Stimulated activated CD8-positive, alpha-beta memory T cell treated with anti-CD3 and anti-CD28 coated beads, Interleukin-4, amount 100 ng/mL, for 1 hour (primary cell): ENCODE results near the gene ADCY6.

Source experiments
- DNase-seq, 2 donors: peaks; one replicate each; pipeline ENCODE4 v3.0.0-alpha.2; 2020; ENCODE audit warnings: low read depth in 2 of 2, low spot score in 1 of 2

Gene ADCY6

GRCh38 chr12:48816143-48816854 is 27.4 kb upstream of the ADCY6 start:
- no peak for DNase-seq

- DNase-seq: no peak
Observed at GRCh38 chr12:48815126-48816110, 26.5 kb upstream of the ADCY6 start.

DNA sequence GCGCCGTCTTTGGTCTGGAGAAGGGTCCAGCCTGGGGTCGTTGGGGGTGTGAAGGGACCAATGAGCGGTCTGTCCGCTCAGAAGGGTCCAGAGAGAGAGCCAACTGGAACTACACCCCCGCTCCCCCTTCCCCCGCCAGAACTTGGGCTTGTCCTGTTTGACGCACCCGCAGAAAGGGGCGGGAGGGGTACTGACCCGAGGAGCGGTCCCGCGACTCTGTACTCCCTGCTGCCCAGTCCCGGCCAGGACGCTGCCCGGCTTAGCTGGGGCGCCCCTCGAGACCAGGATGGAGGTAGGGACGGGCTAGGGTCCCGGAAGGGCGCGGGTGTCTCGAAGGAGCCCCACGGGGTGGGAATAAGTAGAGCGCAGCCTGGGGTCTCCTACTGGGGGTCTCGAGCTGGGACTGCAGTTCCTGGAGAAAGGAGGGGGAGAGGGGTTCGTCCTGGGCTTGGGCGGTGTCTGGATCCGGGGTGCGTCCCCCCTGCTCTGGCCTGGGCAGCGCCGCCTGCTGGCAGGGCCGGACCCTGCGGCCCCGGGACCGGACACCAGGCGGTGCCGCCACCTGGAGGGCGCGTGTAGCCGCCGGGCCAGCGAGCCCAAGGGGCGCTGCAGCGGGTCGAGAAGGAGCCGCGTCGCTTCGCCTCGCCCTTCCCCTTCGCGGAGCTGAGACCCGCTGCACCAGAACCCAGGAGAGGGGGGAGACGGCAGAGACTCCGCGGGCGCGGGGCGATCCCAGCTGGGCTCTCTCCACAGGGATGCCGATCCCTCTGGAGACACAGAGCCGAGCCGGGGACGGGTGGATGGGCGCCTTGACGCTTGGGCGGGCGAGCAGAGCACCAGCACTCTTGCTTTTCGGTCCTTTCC is 25.6 kb upstream of the ADCY6 start:
- peak; percentile 38 to 52 for DNase-seq

GRCh38 chr12:48813465-48814261 is 24.8 kb upstream of the ADCY6 start:
- no peak for DNase-seq

DNA sequence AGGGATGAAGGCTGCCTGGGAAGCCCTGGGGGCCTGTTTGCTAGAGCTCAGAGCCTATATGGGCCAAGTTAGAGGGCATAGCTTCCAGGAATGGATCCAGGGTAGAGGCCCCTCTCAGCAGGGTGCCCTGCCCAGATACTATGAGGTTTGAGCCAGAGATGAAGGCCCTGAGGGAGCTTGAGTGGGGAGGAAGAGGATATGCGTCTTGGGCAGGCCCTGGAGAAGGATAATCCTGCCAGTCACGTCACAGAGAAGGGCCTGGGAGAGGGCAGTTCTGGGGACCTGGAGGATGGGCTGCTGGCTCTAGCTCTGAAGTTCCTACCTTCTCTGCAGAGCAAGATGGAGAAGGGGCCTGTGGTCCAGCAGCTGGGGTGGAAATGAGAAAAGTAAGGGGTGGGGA is 23.5 kb upstream of the ADCY6 start:
- no peak for DNase-seq

DNA sequence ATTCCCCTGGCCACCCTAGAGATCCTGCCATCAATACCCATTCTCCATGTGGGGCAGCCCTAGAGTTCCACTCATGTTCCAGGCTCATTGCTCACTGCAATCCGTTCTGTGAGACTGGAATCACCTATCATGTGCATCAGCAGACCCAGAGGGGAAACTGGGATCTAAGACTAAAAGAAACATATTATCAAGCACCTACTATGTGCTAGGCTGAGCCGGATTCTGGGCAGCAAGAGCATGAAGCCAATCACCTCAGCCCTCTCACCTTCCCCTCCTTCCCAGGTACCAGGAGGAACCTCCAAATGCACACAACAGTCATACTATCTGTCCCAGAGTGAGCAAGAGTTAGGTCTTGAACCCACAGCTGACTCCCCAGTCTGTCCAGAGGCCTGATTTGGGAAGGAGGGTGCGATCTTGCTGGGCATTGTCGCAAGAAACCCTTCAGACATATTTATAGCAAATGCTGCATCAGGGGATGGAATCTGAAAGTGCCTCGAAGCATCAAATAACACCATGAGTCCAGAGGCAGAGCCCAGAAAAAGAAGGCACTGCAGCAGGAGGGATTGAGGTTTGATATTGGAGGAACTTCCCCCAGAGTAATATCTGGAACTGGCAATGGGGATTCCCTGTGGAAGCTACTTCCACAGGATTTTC is 22.7 kb upstream of the ADCY6 start:
- no peak for DNase-seq

- DNase-seq: no peak
Observed at GRCh38 chr12:48810903-48811431, 22.1 kb upstream of the ADCY6 start.

GRCh38 chr12:48807981-48808380 is 19.1 kb upstream of the ADCY6 start:
- no peak for DNase-seq

DNA sequence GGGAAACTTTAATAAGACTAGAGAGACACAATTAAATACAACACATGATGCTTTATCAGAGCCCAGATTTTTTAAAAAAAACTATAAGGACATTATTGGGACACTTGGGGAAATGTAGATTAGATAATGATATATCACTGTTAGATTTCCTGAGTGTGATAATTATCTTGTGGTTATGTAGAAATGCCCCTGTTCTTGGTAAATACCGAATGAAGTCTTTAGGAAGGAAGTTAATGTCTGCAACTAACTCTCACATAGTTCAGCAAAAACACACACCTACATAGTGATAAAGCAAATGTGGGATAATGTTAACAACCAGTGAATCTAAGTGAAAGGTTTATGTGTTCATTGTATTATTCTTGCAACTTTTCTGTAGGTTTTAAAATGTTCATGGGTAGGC is 14.8 kb upstream of the ADCY6 start:
- DNase-seq: no peak

GRCh38 chr12:48800971-48801370 is 12.1 kb upstream of the ADCY6 start:
- no peak for DNase-seq

DNA sequence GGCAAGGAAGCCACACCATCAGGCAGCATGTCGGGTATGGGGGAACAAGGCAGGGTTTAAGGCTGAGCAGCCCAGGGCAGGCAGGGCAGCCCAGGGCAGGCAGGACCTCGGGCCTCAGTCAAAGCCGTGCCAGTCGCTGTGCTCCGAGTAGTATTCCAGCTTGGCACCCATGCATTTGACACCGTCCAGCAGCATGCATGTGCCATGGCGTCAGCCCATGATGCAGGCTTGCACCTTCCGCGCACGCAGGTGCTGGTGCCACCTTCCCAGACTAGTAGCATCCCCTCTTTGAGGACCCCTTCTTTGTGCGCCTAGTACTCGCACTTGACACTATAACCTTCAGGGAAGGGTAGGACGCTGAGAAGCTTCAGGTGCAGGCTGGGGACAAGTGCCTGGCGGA is 11.6 kb upstream of the ADCY6 start:
- DNase-seq: no peak

GRCh38 chr12:48796976-48797375 is 8.1 kb upstream of the ADCY6 start:
- no peak for DNase-seq

DNA sequence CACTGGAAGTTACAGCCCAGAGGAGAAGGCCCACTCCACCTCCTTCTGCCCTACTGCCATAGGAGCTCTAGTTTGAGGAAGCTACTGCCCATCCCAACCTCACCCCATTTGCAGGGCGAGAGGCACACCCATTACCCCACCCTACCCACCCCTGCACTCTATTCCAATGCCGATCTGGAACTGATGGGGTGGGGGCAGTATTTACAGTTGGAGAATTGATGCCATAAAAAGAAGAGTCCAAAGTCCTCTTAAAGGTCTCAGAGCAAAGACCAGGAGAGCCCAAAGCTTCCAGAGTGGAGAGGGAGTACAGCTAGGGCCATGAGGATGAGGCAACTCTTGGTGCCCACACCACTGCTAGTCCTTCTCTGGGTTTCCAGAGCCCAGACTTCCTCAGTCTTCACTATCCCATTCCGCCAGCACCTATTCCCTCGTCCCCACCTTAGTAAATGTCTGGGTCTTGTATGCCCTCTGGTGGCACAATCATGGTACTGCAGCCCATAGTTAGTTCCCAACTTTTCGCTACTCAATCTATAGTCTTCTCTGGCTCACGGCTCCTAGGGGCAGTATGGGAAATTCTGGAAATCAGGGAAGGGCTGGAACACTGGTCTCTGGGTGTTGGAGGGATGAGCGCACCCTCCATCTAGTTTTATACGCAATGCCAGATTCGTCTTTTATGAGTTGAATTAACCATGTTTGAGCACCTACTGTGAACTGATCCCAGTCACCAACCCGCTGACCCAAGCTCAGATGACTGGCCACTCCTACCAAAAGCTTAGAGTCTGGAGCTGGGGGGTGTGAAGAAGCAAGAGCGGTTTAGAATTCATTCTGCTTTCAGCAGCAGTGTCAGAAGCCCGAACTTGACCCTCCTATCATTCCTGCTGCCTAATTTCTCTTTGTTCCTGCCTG is 6.9 kb upstream of the ADCY6 start:
- DNase-seq: no peak

- DNase-seq: no peak
Observed at GRCh38 chr12:48794870-48795269, 6.0 kb upstream of the ADCY6 start.

DNA sequence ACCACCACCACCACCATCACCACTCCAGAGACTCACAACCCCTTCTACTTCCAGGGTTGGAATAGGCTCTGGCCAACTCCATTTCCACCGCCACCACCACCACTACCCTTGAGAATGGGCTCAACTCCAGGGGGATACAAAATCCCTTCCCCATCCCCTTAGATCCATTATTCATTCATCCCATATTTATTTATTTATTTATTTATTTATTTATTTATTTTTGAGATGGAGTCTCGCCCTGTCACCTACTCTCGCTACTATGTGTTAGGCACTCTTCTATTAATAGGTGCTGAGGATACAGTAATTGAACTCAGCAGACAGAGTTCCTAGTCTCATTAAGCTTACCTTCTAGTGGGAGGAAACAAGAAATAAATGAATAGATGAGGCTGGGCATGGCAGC is 4.8 kb upstream of the ADCY6 start:
- no peak for DNase-seq

GRCh38 chr12:48789858-48790326 is 1.0 kb upstream of the ADCY6 start:
- DNase-seq: no peak

DNA sequence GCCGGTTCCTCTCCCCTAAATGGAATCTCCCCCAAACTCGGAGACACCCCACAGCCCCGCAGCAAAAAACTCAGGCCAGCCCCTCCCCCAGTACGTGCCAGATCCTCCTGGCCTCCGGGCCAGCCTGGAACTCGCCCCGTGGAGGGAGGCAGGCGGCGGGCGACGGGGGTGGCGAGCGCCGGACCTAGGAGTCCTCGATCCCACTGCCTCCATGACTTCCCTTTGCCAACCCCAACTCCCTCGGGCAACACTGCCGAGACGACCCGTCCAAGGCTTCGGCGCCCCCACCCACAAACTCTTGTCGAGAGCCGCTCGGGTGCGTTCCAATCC is 400 bp downstream of the ADCY6 start:
- DNase-seq: no peak

DNA sequence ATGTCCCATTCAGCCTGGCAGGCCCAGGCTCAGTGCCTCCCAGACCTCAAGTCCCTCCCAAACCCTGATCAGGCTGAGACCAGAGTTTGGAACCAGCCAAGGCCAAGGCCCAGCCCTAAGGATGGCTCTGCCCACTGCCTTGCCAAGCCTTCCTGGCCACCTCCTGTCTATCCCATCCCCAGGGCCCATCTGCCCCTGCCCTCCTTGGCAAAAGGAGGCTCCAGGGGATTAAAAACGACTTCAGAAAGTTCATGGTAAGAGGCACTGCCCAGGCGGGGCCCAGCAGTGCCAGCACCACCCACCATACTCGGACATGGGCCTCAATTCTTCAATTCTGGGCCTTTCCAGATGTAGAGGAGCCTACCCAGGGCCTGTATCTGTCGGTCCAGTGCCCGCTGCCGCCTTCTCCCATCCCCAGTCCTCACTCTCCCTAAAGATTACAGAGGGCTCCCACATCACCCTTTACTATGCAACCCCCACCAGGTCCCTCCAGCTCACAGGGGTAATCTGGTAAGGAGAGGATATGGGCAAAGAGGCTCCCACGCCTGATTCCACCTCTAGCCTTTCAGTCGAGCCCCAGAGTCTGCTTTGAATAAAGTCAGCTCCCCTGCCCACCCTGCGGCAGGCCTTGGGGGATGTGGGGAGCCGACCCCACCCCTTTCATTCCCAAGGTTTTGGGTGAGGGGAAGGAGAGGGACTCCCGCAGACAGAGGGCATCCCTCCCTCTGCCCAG is 932 bp downstream of the ADCY6 start:
- no peak for DNase-seq
